K562 (cell line): ENCODE data around the gene PRKAR2B. TPM values are rescaled to one million over a fixed set of nuclear protein-coding genes. Genes with fewer than 3 reads are reported as not detected.
A peak's percentile ranks its signal among the peaks of the same experiment; 100 is the strongest.

Experiments
- ATAC-seq: fragments of 200-7000 bp; cut with Tn5 transposase; 3 replicates; pipeline ENCODE4 v1.9.1; 2020; ENCODE audit warnings: moderate library complexity
- BruUV-seq: library from RNA; stranded (reverse); fragments of 400-500 nt; replicated peaks from 2 replicates; lab custom pipeline; 2021; lab: Mats Ljungman, UMichigan
- CTCF ChIA-PET: fragments of 300-600 bp; formaldehyde crosslinking; extraction: SDS; loops from one replicate; lab custom pipeline; 2021; ENCODE audit warnings: low intra/inter-chr PET ratio; lab: Yijun Ruan, JAX
- POLR2A ChIA-PET: fragments of 300-600, 350-650 bp; sonication (Branson Sonifier 250); formaldehyde crosslinking; extraction: SDS; loops from one replicate; lab custom pipeline; 2021; ENCODE audit warnings: antibody characterized with exemption, inconsistent platforms; lab: Yijun Ruan, JAX
- DNase-seq, 4 experiments: peaks; one replicate each; pipeline versions ENCODE4 v3.0.0 to v3.0.0-alpha.2; 2011 to 2018; ENCODE audit warnings: low spot score in 3 of 4, mixed read lengths in 3 of 4; ENCODE audit errors: extremely low read depth in 1 of 4
- FAIRE-seq: peaks from 2 replicates; lab custom pipeline; 2011; peaks lifted over from hg19 to GRCh38; lab: Jason Lieb, UNC
- H2AFZ ChIP-seq: 2 replicates; pipeline ENCODE4 v1.6.0; 2011; ENCODE audit warnings: low read depth, low read length, control low read depth, inconsistent platforms
- H3K27ac ChIP-seq: fragments of 200-600 bp; 3 replicates; pipeline ENCODE4 v1.8.0; 2011; ENCODE audit warnings: low read depth, mild to moderate bottlenecking, control low read depth, inconsistent platforms, low read length, moderate library complexity, mixed read lengths; ENCODE audit errors: extremely low read depth
- H3K27me3 ChIP-seq, 2 experiments: fragments of 300-600 bp in 1 of 2; 2 replicates in 1 of 2; 3 replicates in 1 of 2; pipeline versions ENCODE4 v1.6.0 to v1.8.0; 2011; ENCODE audit warnings: inconsistent platforms in 2 of 2, low read length in 2 of 2, mild to moderate bottlenecking in 1 of 2, mixed read lengths in 1 of 2, moderate library complexity in 1 of 2; ENCODE audit not compliant: control insufficient read depth in 2 of 2, insufficient read depth in 2 of 2
- H3K36me3 ChIP-seq: fragments of 300-600 bp; 3 replicates; pipeline ENCODE4 v1.8.0; 2011; ENCODE audit warnings: mild to moderate bottlenecking, low read length, inconsistent platforms; ENCODE audit not compliant: control insufficient read depth, insufficient read depth
- H3K4me1 ChIP-seq, 2 experiments: fragments of 200-600 bp in 1 of 2; replicated peaks in 1 of 2; 2 replicates in 1 of 2; 3 replicates in 1 of 2; pipeline versions ENCODE4 v1.5.1 to v1.8.0; 2011; ENCODE audit warnings: inconsistent platforms in 2 of 2, low read length in 2 of 2, mild to moderate bottlenecking in 1 of 2, mixed read lengths in 1 of 2, moderate library complexity in 1 of 2; ENCODE audit not compliant: control insufficient read depth in 2 of 2, insufficient read depth in 2 of 2
- H3K4me2 ChIP-seq: 2 replicates; pipeline ENCODE4 v1.6.1; 2011; ENCODE audit warnings: low read length, control low read depth, inconsistent platforms, mixed read lengths; ENCODE audit not compliant: insufficient read depth
- H3K4me3 ChIP-seq: fragments of 200-600 bp; sonication (generic), shearing (Covaris generic); 2 replicates; pipeline ENCODE4 v1.5.1; 2016; ENCODE audit warnings: control low read depth, inconsistent platforms
- H3K79me2 ChIP-seq: fragments of 200-600 bp; 3 replicates; pipeline ENCODE4 v1.8.0; 2011; ENCODE audit warnings: low read length, inconsistent platforms; ENCODE audit not compliant: control insufficient read depth, insufficient read depth
- H3K9ac ChIP-seq, 2 experiments: 2 replicates each; pipeline versions ENCODE4 v1.6.0 to v1.6.1; 2011; ENCODE audit warnings: low read depth in 2 of 2, low read length in 2 of 2, control low read depth in 1 of 2, inconsistent platforms in 1 of 2, mild to moderate bottlenecking in 1 of 2, mixed read lengths in 1 of 2; ENCODE audit not compliant: insufficient read depth in 1 of 2
- H3K9me1 ChIP-seq: one replicate; pipeline ENCODE4 v1.6.0; 2011; ENCODE audit warnings: inconsistent platforms, mild to moderate bottlenecking, low read length, moderate library complexity; ENCODE audit not compliant: control insufficient read depth, insufficient read depth
- H3K9me3 ChIP-seq: replicated peaks from 2 replicates; pipeline ENCODE4 v1.5.1; 2011; ENCODE audit warnings: low read depth, low read length, inconsistent platforms; ENCODE audit not compliant: control insufficient read depth, insufficient read depth
- H4K20me1 ChIP-seq: replicated peaks from 2 replicates; pipeline ENCODE4 v1.6.1; 2011; ENCODE audit warnings: low read length, inconsistent platforms, mixed read lengths; ENCODE audit not compliant: control insufficient read depth, insufficient read depth
- FOXP4 ChIP-seq: sonication (generic); formaldehyde crosslinking; IDR thresholded peaks from 2 replicates; pipeline ENCODE4 v1.8.0; 2022; ENCODE audit warnings: mild to moderate bottlenecking, missing genetic modification reagents, borderline replicate concordance
- JUND ChIP-seq, 2 experiments: IDR thresholded peaks; 2 replicates in 1 of 2; 3 replicates in 1 of 2; pipeline ENCODE4 v1.6.1; 2011; ENCODE audit warnings: borderline replicate concordance in 2 of 2, low read depth in 2 of 2, low read length in 2 of 2, improper control_type of control experiment in 1 of 2, missing biosample characterization in 1 of 2, missing genetic modification characterization in 1 of 2, missing genetic modification reagents in 1 of 2
- POLR3G ChIP-seq: IDR thresholded peaks from 2 replicates; pipeline ENCODE4 v1.6.1; 2011; ENCODE audit not compliant: insufficient read length, insufficient replicate concordance; ENCODE audit errors: extremely low read depth
- RAD51 ChIP-seq: fragments of 450-650 bp; IDR thresholded peaks from 2 replicates; pipeline ENCODE4 v1.7.1; 2016; ENCODE audit warnings: low read depth, mild to moderate bottlenecking, borderline replicate concordance
- TCF7L2 ChIP-seq: fragments of 150-350 bp; IDR thresholded peaks from 2 replicates; pipeline ENCODE4 v1.6.1; 2016; ENCODE audit warnings: low read depth, mild to moderate bottlenecking, low read length, moderate library complexity
- THRA ChIP-seq: fragments of 450-650 bp; IDR thresholded peaks from 2 replicates; pipeline ENCODE4 v1.6.1; 2017; ENCODE audit warnings: mild to moderate bottlenecking, moderate library complexity
- YBX1 ChIP-seq: fragments of 450-650 bp; IDR thresholded peaks from 2 replicates; pipeline ENCODE4 v1.7.1; 2016; ENCODE audit warnings: mild to moderate bottlenecking
- ZNF121 ChIP-seq: sonication (generic); formaldehyde crosslinking; conservative IDR thresholded peaks from 2 replicates; pipeline ENCODE4 v1.8.0; 2022; ENCODE audit warnings: missing genetic modification reagents
- ZNF354B ChIP-seq: fragments of 250-450 bp; sonication (Bioruptor Pico); IDR thresholded peaks from 2 replicates; pipeline ENCODE4 v1.4.0; 2020
- WGBS: fragments of 100-300 bp; shearing (Covaris generic); methylation state at CpG from one replicate; pipeline ENCODE4 v1.1.6; 2016; ENCODE audit warnings: low coverage, mixed read lengths; ENCODE audit not compliant: insufficient coverage; ENCODE audit errors: missing lambda C conversion rate; 5-methylcytosine and 5-hydroxymethylcytosine counted together
- in situ Hi-C: fragments of 300-500 bp; cut with MboI; formaldehyde crosslinking; loops from 4 replicates; pipeline ENCODE4 v1.15.0; 2018; ENCODE audit warnings: inconsistent platforms, mixed read lengths
- intact Hi-C: fragments of 100-400 bp; cut with micrococcal nuclease; formaldehyde crosslinking; loops from 2 replicates; pipeline ENCODE4 v1.14.2; 2022
- polyA plus RNA-seq, 8 experiments: library from polyadenylated mRNA; depleted of rRNA in 4 of 8; stranded (reverse) in 5 of 8; unstranded in 3 of 8; fragments of >200 nt; fragmentation: Nextera tagmentation in 2 of 8; fragmentation: Illumina TruSeq in 1 of 8; extraction: Ambion mirVana in 2 of 8; extraction: Trizol in 1 of 8; gene quantifications; 2 replicates each; pipeline versions ENCODE4 v1.2.1 to v1.2.3, GENCODE V29; 2011 to 2014; ENCODE audit warnings: inconsistent platforms in 1 of 8, missing spikeins in 1 of 8
- total RNA-seq, 7 experiments: library from RNA; depleted of rRNA in 6 of 7; stranded (reverse); fragments of >200 nt in 6 of 7; fragmentation: Illumina TruSeq in 2 of 7; extraction: Trizol in 2 of 7; gene quantifications; 2 replicates each; pipeline versions ENCODE4 v1.2.1 to v1.2.3, GENCODE V29; 2011 to 2021; ENCODE audit warnings: low replicate concordance in 1 of 7
- TF ChIP-seq, protein P1 (sequence below), 2 experiments: IDR thresholded peaks in 1 of 2; conservative IDR thresholded peaks in 1 of 2; 2 replicates each; pipeline ENCODE4 v1.6.1; 2016; ENCODE audit warnings: low read depth in 2 of 2, mild to moderate bottlenecking in 1 of 2, missing compliant biosample characterization in 1 of 2, missing genetic modification characterization in 1 of 2, moderate library complexity in 1 of 2
- TF ChIP-seq, protein P2 (sequence below): fragments of 450-650 bp; IDR thresholded peaks from 2 replicates; pipeline ENCODE4 v1.6.1; 2016; ENCODE audit warnings: low read depth, mild to moderate bottlenecking, moderate library complexity
- TF ChIP-seq, protein P3 (sequence below): fragments of 200-800 bp; sonication (Bioruptor generic); IDR thresholded peaks from 2 replicates; pipeline ENCODE4 v1.6.1; 2017; ENCODE audit warnings: missing genetic modification characterization, missing compliant biosample characterization

The PRKAR2B gene
- total and polyA plus RNA-seq, 9 of the 15 experiments (the other 6 are each of a cell fraction or from before 2014, with no cell fraction given) = 59.0 to 173 (median 129) TPM

GRCh38 chr7:107125475-107125874 is 81.0 kb downstream of the PRKAR2B start:
- POLR2A ChIA-PET = interaction anchor here (0.9 to 1.4 kb wide), 3 partner anchors 10 to 43 kb away, joined by 3 read pairs; partner anchors contain the start of gene HBP1
- H3K36me3 ChIP-seq = peaks cover 45% of the 10 kb centered on the region; the same call in 2 of the 3 replicates
- no peak for TF ChIP-seq THRA
- no peak for TF ChIP-seq YBX1
- no peak for TF ChIP-seq RAD51
- no peak for TF ChIP-seq TCF7L2
- no peak for TF ChIP-seq FOXP4
- TF ChIP-seq, protein P1, sequence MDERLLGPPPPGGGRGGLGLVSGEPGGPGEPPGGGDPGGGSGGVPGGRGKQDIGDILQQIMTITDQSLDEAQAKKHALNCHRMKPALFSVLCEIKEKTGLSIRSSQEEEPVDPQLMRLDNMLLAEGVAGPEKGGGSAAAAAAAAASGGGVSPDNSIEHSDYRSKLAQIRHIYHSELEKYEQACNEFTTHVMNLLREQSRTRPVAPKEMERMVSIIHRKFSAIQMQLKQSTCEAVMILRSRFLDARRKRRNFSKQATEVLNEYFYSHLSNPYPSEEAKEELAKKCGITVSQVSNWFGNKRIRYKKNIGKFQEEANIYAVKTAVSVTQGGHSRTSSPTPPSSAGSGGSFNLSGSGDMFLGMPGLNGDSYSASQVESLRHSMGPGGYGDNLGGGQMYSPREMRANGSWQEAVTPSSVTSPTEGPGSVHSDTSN (CRISPR knock-in tag; IDR thresholded peaks at IDR 0.05; ENCODE audit: low read depth) = no peak
- TF ChIP-seq, protein P1 (tag; conservative IDR thresholded peaks at IDR 0.05; ENCODE audit: low read depth) = no peak
- TF ChIP-seq, protein P2, sequence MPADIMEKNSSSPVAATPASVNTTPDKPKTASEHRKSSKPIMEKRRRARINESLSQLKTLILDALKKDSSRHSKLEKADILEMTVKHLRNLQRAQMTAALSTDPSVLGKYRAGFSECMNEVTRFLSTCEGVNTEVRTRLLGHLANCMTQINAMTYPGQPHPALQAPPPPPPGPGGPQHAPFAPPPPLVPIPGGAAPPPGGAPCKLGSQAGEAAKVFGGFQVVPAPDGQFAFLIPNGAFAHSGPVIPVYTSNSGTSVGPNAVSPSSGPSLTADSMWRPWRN = no peak
- TF ChIP-seq, protein P3, sequence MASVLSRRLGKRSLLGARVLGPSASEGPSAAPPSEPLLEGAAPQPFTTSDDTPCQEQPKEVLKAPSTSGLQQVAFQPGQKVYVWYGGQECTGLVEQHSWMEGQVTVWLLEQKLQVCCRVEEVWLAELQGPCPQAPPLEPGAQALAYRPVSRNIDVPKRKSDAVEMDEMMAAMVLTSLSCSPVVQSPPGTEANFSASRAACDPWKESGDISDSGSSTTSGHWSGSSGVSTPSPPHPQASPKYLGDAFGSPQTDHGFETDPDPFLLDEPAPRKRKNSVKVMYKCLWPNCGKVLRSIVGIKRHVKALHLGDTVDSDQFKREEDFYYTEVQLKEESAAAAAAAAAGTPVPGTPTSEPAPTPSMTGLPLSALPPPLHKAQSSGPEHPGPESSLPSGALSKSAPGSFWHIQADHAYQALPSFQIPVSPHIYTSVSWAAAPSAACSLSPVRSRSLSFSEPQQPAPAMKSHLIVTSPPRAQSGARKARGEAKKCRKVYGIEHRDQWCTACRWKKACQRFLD (CRISPR knock-in tag) = no peak
- no peak for TF ChIP-seq ZNF121 (CRISPR knock-in tag)
- no peak for TF ChIP-seq JUND (IDR thresholded peaks at IDR 0.05; ENCODE audit: borderline replicate concordance, low read depth, low read length)
- no peak for TF ChIP-seq JUND (tag; IDR thresholded peaks at IDR 0.05; ENCODE audit: borderline replicate concordance, low read depth, low read length)
- no peak for TF ChIP-seq POLR3G
- TF ChIP-seq ZNF354B (CRISPR knock-in tag) = no peak

More at GRCh38 chr7:107125475-107125874, 81.0 kb downstream of the PRKAR2B start:
- peaks cover 0 to 4% of the 10 kb centered on the region in 2 experiments; a peak in 1 of 5 replicates for H3K4me1 ChIP-seq
- CTCF ChIA-PET = no interaction called here
- H3K9ac ChIP-seq = no peak overlapping the region
- intact Hi-C loops (no loop called here), in situ Hi-C loops (no loop called here)
- H3K9me1 ChIP-seq = no peaks in the 10 kb centered on the region
- WGBS = 55% methylated on average over 5 of the region's 5 CpGs
- H3K4me3 ChIP-seq = no peak overlapping the region
- H3K4me2 ChIP-seq = no peak overlapping the region
- H2AFZ ChIP-seq = no peak overlapping the region
- no peaks in the 10 kb centered on the region for H3K9me3 ChIP-seq
- DNase-seq (no peak), FAIRE-seq (no peak), ATAC-seq (peak; percentile 56)
- H4K20me1 ChIP-seq = no peaks in the 10 kb centered on the region
- no TSS peak for BruUV-seq
- peaks cover 55% of the 10 kb centered on the region for H3K79me2 ChIP-seq
- H3K27me3 ChIP-seq = no peaks in the 10 kb centered on the region
- H3K27ac ChIP-seq = no peak overlapping the region
